ENCODE results near the gene VAMP5.

The VAMP5 gene

GRCh38 chr2:85577063-85577385 lies 7.2 kb upstream of the VAMP5 start:
- Histone ChIP-seq H3K4me1 (peaks cover 15% of the 10 kb centered on the region), H3K27me3 (ENCODE audit: control insufficient read depth, insufficient read depth, low read length) (no peaks in the 10 kb centered on the region), H3K36me3 (ENCODE audit: control insufficient read depth, insufficient read depth, low read length) (no peaks in the 10 kb centered on the region), H3K4me3 (ENCODE audit: low read depth, low read length) (peak overlapping the region; percentile 60), H2AFZ (peak overlapping the region; percentile 75), H3K9me3 (ENCODE audit: control insufficient read depth, low read length) (no peaks in the 10 kb centered on the region), H3K79me2 (peaks cover 4% of the 10 kb centered on the region), H3K27ac (peak overlapping the region; percentile 88), H3K9ac (no peak overlapping the region), H3K4me2 (ENCODE audit: low read length) (peak overlapping the region; percentile 69)
- TF ChIP-seq CTCF (IDR thresholded peaks at IDR 0.05), result no peak

DNA sequence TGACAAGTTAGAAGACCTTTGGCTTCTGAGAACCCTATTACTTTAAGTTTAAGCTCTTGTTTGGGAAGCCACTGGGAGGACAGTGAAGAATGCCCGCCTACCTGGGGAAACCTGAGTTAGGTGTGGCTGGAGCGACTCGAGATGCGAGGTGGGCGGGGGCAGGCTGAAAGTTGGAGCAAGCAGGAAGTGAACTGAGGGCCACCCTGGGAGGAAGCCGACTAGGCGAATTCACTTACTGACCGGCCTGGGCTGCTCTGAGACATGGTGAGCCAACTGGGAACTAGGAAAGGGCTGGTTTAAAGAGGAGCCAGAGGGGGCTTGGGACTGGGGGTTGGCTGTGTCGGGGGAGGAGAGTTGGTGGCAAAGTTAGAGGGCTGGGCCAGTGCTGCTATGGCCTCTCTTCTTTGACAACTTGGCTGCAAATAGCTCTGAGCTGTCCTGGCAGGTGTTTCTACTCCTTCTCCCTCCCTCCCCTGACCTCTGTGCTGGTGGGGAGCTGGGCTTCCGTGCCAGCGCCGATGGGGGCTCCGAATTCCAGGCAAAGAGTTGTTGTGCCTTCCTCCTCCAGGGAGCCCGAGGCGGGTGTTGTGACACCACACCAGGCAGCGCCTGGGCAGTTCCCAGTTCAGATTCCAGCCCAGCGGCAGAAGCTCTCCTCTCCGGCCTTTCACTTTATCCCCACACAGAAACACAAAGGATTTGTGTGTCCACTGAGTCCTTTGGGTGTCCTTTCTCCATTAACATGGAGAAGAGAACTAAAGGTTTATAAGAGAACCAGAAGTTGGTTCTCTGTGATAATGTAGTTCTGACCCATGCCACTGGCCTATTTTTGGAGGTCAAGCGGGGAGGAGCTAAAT lies 6.6 kb upstream of the VAMP5 start, which contains the start of gene VAMP8:
Gene VAMP8 (plus strand): TSS at position 201 of the 857 bp plus-strand sequence. CDS start 61 bp downstream, at position 262.
- H3K79me2 ChIP-seq, result peaks cover 4% of the 10 kb centered on the region
- H2AFZ ChIP-seq, result peak within 1 kb of the TSS; percentile 75
- H3K4me2 ChIP-seq (ENCODE audit: low read length), result peak within 1 kb of the TSS; percentile 69
- peak within 1 kb of the TSS; percentile 88 for H3K27ac ChIP-seq
- no peaks in the 10 kb centered on the region for H3K27me3 ChIP-seq (ENCODE audit: control insufficient read depth, insufficient read depth, low read length)
- H3K36me3 ChIP-seq (ENCODE audit: control insufficient read depth, insufficient read depth, low read length), result no peaks in the 10 kb centered on the region
- no peaks in the 10 kb centered on the region for H3K9me3 ChIP-seq (ENCODE audit: control insufficient read depth, low read length)
- peak within 1 kb of the TSS; percentile 60 for H3K4me3 ChIP-seq (ENCODE audit: low read depth, low read length)
- H3K9ac ChIP-seq, result no peak within 1 kb of the TSS
- peaks cover 15% of the 10 kb centered on the region for H3K4me1 ChIP-seq
- TF ChIP-seq CTCF (IDR thresholded peaks at IDR 0.05), result no peak

GRCh38 chr2:85578243-85579180 lies 5.7 kb upstream of the VAMP5 start:
- Histone ChIP-seq H3K27ac (peak overlapping the region; percentile 88), H3K9me3 (ENCODE audit: control insufficient read depth, low read length) (no peaks in the 10 kb centered on the region), H2AFZ (peak overlapping the region; percentile 75), H3K4me3 (ENCODE audit: low read depth, low read length) (peak overlapping the region; percentile 60), H3K27me3 (ENCODE audit: control insufficient read depth, insufficient read depth, low read length) (no peaks in the 10 kb centered on the region), H3K9ac (no peak overlapping the region), H3K79me2 (peaks cover 4% of the 10 kb centered on the region), H3K36me3 (ENCODE audit: control insufficient read depth, insufficient read depth, low read length) (no peaks in the 10 kb centered on the region), H3K4me1 (peaks cover 15% of the 10 kb centered on the region), H3K4me2 (ENCODE audit: low read length) (peak overlapping the region; percentile 69)
- no peak for TF ChIP-seq CTCF (IDR thresholded peaks at IDR 0.05)

GRCh38 chr2:85579266-85579935 lies 4.8 kb upstream of the VAMP5 start:
- no peaks in the 10 kb centered on the region for H3K9me3 ChIP-seq (ENCODE audit: control insufficient read depth, low read length)
- peak overlapping the region; percentile 88 for H3K27ac ChIP-seq
- H3K27me3 ChIP-seq (ENCODE audit: control insufficient read depth, insufficient read depth, low read length), result no peaks in the 10 kb centered on the region
- TF ChIP-seq CTCF (IDR thresholded peaks at IDR 0.05), result no peak
- H3K4me1 ChIP-seq, result peaks cover 15% of the 10 kb centered on the region
- no peak overlapping the region for H3K9ac ChIP-seq
- H3K4me3 ChIP-seq (ENCODE audit: low read depth, low read length), result peak overlapping the region; percentile 60
- peaks cover 4% of the 10 kb centered on the region for H3K79me2 ChIP-seq
- peak overlapping the region; percentile 69 for H3K4me2 ChIP-seq (ENCODE audit: low read length)
- no peaks in the 10 kb centered on the region for H3K36me3 ChIP-seq (ENCODE audit: control insufficient read depth, insufficient read depth, low read length)
- no peak overlapping the region for H2AFZ ChIP-seq
